GM19099 (cell line): ENCODE measurements around the gene NEUROD6.

Source experiments
- POLR2A ChIP-seq: IDR thresholded peaks from 3 replicates; pipeline ENCODE4 v1.6.1; 2011; ENCODE audit warnings: low read depth; ENCODE audit not compliant: insufficient read length; ENCODE audit errors: extremely low read depth

Gene NEUROD6

DNA sequence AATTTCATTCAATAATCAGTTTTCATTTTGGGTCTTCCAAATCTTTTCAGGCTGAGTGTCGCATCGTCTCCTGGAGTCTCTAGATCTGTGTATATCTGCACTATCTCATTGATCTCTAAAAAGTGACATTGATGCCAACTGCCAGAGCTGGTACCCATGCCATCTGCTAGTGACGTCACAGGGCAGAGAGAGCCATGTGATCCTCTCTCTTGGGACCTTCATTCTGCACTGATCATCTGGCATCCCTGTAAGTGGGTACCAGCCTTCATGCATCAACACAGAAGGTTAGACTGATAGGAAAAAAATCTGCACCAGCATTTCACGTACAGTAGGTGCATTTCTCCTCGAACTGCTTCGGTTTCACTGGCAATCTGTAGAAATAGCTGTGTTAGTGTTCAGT, at the start of gene NEUROD6:
Gene NEUROD6 (minus strand): TSS at position 124 of the 400 bp plus-strand sequence. CDS start 1,458 bp downstream, outside the sequence.
- TF ChIP-seq POLR2A = no peak

DNA sequence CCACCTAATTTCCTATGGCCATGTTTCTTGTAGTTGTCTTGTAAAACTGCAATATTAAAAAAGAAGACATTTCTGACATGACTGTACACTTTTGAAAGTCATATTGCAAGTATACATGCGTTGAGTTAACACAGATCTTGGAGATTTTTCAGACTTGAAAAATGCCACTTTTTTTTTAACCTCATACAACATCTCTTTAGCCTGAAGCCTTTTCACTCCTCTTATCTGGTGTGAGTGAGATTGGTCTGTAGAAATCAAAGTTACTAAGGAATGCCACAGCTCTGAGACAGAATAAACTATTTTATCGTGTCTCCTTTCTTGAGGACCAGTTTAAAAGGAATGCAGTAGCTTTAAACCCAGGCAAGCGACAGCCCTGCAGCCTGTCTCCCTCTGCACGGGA, 43.9 kb upstream of the NEUROD6 start:
- TF ChIP-seq POLR2A = no peak

DNA sequence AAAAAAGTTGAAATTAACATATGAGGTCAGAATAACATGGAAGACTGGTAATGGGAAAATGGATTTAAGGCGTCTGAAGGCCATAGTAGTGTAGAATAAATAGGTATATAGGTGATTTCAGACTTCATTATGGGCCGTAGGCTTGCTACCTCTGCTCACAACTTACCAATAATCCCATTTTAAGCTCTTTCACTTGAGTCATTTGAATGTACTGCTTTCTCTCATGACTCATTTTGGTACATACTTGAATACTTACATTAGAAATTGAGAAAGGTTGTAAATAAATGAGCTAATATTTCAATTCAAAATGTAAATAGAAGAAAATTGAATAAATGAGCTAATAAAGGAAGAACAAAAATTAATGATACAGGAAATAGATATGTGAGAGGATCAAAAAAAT, 42.2 kb upstream of the NEUROD6 start:
- TF ChIP-seq POLR2A = no peak

DNA sequence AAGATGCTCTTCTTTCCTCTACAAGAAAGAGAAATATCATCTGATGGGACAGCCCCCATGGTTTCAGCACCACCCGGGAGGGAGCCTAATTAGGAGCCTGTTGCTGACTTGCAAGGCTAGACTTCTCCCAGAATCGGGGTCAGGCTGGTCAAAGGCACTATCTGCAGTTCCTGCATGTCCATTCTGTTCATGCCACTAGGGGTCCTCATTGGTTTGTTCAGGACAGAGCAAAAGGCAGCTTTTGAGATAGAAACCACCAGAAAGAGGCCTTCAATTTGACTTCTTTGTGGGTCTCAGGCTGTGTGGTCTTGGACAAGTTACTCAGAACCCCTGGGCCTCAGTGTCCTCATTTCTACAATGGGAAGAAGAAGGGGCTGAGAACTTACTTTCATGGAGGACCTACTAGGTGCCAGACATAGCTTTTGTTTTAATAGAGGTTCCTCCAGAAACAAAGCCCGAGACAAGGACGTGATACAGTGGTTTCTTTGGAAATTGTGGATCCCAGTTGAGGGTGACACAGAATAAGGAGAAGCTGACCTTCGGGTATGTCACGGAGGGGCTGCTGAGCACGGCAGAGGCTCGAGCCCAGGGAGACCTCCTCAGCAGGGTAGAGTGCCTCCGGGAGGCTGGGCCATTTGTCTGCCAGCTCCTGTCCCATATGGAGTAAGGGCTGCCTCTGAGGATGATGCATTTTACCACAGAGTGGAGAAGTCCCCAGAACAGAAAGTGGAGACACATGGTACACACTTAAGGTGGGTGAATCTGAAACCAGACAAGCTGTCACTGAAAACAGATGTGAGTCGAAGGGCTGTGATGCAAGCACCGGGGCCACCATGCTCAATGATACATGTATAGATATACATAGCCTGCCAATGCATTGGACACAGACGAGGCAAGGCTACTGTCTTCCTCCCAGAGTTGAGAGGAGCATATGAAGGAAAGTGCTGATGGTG, 33.1 kb upstream of the NEUROD6 start:
- no peak for TF ChIP-seq POLR2A

DNA sequence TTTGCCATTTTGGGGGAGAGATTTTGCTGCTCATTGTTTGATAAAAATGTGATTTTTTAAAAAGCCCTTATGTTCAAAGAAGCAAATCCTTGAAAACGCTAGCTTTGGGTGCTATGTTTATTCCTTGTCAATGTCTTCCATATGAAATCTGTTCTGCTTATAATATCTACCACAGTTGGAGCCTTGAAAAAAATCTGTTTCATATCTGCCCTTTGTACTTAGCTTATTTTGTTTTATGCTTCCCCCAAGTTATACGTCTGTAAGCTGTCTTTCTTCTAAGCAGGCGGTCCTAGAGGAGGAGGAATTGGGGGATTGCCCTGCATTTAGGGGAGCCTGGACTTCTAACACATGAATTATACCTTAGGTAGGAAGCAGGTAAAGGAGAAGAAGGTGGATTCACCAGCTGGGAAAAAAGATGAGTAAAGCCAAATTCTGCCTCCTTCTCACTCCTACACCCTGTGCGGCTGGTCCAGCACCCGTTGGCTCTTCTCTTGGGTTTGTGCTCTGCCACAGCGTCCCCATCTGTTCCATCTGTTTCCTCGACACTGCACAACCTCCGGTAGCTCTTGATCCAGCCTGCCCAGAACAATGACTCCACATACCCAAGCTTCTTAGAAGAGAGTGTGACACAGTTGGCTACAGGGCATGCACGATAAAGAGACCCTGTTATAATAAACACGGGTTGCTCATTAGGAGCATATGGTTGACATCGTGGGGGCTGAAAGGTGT, 31.9 kb upstream of the NEUROD6 start:
- no peak for TF ChIP-seq POLR2A

DNA sequence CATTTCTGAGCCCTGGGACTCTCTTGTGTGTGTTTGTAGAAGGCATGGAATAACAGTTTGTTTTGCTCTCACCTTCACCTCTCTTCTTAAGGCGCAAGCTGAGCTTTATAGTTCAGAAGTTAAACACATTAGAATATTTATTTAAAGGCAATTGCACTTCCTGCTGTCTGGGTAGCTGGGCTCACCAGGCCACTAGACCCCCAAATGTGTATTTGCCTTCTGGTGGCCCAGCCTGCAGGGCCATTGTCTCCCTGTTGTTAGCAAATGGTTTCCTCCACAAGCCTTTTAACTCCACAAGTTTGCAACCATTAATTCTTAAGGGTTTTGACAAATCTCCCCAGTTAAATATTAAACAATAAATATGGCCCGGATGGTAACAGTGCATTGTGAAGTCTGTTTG, 31.1 kb upstream of the NEUROD6 start:
- TF ChIP-seq POLR2A = no peak

DNA sequence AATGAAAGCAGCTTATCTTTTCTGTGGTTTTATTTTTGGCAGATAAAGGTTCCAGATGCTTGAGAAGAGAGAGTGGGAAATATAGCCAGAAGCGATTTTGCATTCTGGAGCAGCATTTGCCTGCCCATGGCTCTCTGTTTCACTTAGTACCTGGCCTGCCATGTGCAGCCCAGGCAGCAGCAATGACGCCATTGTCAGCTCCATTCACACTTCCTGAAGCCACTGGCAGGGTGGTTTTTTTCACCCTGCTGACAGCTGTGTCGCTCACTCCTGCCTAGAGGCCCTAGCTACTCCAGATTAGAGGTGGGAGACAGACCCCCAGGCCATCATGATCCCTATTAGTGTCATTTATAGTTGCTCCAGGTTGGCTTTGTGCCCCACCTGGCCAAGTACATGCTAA, 30.1 kb upstream of the NEUROD6 start:
- no peak for TF ChIP-seq POLR2A

DNA sequence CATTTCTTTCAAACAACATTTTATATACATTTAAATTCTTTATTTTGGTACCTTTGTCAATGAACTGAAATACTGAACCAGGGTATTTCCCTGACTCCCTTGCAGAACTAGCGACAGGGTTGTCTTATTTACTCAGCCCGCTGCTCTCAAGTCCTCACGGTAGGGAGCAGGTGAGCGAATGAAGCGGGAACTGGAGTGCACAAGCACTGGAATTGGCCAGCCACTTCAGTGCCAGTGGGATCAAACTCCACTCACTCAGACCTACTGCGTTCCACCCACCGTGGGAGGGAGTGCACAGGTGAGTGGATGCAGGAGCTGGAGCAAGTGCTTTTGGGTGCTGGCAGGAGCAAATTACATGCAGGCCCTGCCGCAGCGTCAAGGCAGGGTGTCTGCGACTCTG, 28.1 kb upstream of the NEUROD6 start:
- no peak for TF ChIP-seq POLR2A

DNA sequence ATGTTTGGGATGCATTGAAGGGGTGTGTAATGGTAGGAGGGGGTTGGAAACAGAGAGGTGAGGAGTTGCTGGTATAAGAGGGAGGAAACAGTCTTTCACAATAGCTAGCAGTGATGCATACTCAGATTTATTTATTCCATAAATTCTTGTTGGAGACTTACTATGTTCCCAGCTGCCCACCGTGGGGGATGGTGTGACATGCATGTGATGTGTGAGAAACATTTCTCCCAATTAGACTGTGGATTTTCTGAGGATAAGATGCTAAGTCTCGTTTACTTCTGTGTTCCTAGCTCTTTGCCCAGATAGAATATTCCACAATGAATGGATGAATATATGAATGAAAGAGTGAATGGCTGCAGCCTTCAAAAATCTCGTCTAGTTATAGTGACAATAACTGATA, 23.0 kb upstream of the NEUROD6 start:
- no peak for TF ChIP-seq POLR2A

DNA sequence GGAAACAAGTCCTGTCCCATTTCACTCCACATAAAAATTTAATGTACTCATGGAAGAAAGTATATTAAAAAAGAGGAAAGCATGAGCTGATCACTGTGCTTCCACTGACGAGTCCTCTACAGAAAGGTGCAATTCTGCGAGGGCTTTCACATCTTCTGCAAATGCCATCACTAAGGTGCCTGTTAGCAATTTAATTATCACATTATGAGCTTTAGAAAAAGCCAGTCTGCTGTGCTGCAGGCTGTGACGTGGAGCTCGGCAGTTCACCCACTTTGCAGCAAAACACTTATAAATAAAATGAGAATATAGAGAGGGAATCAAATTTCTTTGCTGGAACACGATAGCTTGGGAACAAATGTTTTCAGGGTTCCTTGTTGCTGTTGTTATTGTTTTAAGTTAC, 22.5 kb upstream of the NEUROD6 start:
- no peak for TF ChIP-seq POLR2A

DNA sequence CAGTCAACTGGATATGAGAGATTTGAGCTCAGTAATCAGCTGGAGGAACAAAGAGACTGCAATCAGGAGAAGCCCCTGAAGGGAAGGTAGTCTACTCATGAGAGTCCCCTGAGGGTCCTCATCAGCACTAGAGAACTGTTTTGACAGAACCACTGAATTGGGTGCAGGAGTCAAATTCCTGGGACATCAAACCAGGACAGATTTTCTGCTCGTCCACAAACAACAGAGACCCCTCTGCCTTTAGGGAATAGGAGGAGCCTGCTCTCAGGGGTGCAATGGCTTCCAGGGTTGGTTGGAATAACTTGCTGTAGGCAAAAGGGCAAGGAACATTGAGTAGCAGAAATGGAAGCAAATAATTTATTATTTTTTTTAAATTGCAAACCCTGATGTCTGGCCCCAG, 21.9 kb upstream of the NEUROD6 start:
- no peak for TF ChIP-seq POLR2A

DNA sequence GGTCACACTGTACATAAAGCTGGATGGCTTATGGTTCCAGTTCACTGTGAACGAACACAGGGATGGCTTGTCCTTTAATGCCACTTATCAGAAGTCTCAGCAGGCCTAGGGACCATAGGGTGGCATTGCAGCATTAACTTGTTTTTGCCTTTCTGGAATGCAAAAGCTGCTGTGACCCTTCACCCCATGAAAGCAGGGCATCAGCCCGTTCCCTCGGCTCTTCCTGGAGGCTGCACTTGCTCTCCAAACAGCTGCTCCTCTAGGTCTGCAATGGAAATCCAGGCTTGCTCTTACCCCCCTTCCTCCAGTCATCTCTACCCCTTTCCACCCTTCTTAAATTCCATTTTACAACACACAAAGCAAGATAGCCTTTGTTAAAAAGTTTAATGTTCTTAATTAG, 17.9 kb upstream of the NEUROD6 start:
- TF ChIP-seq POLR2A = no peak

DNA sequence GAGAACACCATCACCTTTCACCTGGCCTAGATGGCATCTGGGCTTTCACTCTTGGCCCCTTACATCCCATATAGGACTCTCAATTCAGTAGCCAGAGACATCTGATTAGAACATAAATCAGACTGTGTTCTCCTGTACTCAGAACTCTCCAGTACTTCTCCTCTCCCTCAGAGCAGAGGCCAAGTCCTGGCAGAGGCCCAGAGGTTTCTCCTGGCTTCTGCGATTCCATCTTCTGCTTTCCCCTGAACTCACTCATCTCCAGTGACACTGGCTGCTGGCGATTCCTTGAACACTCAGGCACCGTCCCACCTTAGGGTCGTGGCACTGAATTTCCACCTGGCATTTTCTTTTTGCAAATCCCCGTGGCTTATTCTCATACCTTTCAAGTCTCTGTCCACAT, 4.9 kb upstream of the NEUROD6 start:
- no peak for TF ChIP-seq POLR2A

DNA sequence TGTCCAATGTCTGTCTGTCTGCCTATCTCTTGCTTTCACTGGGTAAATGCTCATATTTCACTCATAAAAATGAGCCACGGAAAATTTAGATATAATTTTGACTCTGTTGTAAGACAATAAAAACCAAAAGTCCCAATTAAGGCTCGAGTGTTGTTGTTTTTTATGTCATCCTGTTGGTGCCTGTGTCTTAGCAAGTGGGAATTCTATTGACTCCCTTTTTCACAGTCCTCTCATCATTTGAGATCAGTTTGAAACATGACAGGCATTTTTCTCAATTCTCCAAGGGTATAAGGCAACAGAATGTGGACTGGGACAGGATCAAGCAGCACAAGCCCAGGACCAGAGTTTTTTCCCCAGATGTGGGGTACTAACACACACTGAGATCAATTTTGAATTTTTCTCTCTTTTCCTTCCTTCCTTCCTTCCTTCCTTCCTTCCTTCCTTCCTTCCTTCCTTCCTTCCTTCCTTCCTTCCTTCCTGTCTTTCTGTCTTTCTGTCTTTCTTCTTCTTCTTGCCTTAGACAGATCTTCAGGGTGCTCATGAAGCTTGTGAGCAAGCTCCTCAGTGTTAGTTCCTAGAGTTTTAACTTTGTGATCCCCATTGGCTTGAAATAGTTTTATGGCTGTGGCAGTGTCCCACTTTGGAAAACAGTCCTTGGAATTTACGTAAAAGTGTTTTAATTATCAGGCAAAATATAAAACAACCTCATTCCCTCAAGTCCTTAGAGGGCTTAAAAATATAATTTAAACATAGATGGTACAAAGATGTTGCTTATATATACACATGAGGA, 3.2 kb upstream of the NEUROD6 start:
- TF ChIP-seq POLR2A = no peak

DNA sequence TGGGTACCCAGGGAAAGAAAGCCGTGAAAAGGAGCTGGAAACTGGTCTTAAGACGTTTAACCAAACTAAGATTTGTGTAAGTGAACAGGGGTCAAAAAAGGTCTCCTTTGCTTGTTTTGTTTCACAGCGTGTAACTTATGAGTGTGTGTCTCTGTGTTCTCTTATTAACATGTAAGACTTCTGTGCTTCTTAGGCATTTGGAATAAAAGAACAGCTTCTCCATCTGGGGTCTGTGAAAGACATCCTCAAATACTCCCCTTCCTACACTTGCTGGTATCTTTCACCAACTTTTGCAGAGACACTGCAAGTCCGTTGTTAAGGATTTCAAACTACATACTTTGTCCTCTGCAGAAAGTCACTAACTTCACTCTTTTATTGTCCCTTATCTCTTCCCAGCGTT, 615 bp upstream of the NEUROD6 start:
- TF ChIP-seq POLR2A = no peak
